ENCODE results near the gene DNTTIP2.
A peak's percentile ranks its signal among the peaks of the same experiment; 100 is the strongest.
"Not testable (repeated sequence)": the region's sequence is repeated elsewhere in the genome, so short reads cannot be mapped to it uniquely, and the experiment has no call there.

DNTTIP2 gene

GRCh38 chr1:93878889-93879586 is at the start of gene DNTTIP2:
Gene DNTTIP2 (minus strand): TSS chr1:93879206. CDS start chr1:93879148, 58 bp downstream.
- H3K4me3 ChIP-seq (ENCODE audit: low read depth, low read length), result peak within 1 kb of the TSS; percentile 94
- ChIA-PET POLR2A (interaction anchor here (0.6 to 1.2 kb wide), 4 partner anchors 12 to 587 kb away, joined by 3 to 4 read pairs (median 4); no protein-coding TSS in a partner anchor), CTCF (interaction anchor here (0.7 to 2.8 kb wide), 9 partner anchors 28 to 1020 kb away, joined by 3 to 16 read pairs (median 4); partner anchors contain the start of gene GCLM)
- TF ChIP-seq CTCF (IDR thresholded peaks at IDR 0.05; ENCODE audit: insufficient read depth, low read length, missing control alignments), result no peak
- DNase-seq (ENCODE audit: low read depth, low spot score), result peak; percentile 46

GRCh38 chr1:93925206-93925605 is 46.2 kb upstream of the DNTTIP2 start:
- TF ChIP-seq CTCF (IDR thresholded peaks at IDR 0.05; ENCODE audit: insufficient read depth, low read length, missing control alignments), result no peak
- ChIA-PET POLR2A (no interaction called here), CTCF (interaction anchor here (1.1 to 6.7 kb wide), 2 partner anchors 16 to 100 kb away, joined by 4 to 49 read pairs; partner anchors contain the start of gene GCLM)
- H3K4me3 ChIP-seq (ENCODE audit: low read depth, low read length), result no peak overlapping the region
- DNase-seq (ENCODE audit: low read depth, low spot score), result no peak

- TF ChIP-seq CTCF (IDR thresholded peaks at IDR 0.05; ENCODE audit: insufficient read depth, low read length, missing control alignments), result no peak
- H3K4me3 ChIP-seq (ENCODE audit: low read depth, low read length), result no peak overlapping the region
- POLR2A ChIA-PET, result no interaction called here
- no peak for DNase-seq (ENCODE audit: low read depth, low spot score)
- CTCF ChIA-PET, result interaction anchor here (1.6 to 2.5 kb wide), 2 partner anchors 10 to 416 kb away, joined by 3 to 17 read pairs; partner anchors contain the start of gene GCLM
Observed at GRCh38 chr1:93919780-93920179, 40.8 kb upstream of the DNTTIP2 start.

- POLR2A ChIA-PET, result no interaction called here
- no peak overlapping the region for H3K4me3 ChIP-seq (ENCODE audit: low read depth, low read length)
- CTCF ChIA-PET, result no interaction called here
- TF ChIP-seq CTCF (IDR thresholded peaks at IDR 0.05; ENCODE audit: insufficient read depth, low read length, missing control alignments), result no peak
- no peak for DNase-seq (ENCODE audit: low read depth, low spot score)
Observed at GRCh38 chr1:93917302-93917701, 38.3 kb upstream of the DNTTIP2 start.

GRCh38 chr1:93910880-93911279 is 31.9 kb upstream of the DNTTIP2 start:
- DNase-seq (ENCODE audit: low read depth, low spot score); H3K4me3 ChIP-seq (ENCODE audit: low read depth, low read length); POLR2A ChIA-PET: not testable (repeated sequence)
- CTCF ChIA-PET, result interaction anchor here (0.9 to 2.6 kb wide), 10 partner anchors 10 to 534 kb away, joined by 3 to 20 read pairs (median 13); partner anchors contain the start of gene DNTTIP2

- no peak for TF ChIP-seq CTCF (IDR thresholded peaks at IDR 0.05; ENCODE audit: insufficient read depth, low read length, missing control alignments)
- H3K4me3 ChIP-seq (ENCODE audit: low read depth, low read length), result no peak overlapping the region
- ChIA-PET POLR2A (no interaction called here), CTCF (interaction anchor here (0.7 to 2.6 kb wide), 37 partner anchors 9 to 535 kb away, joined by 3 to 49 read pairs (median 5); partner anchors contain the start of gene DNTTIP2)
- DNase-seq (ENCODE audit: low read depth, low spot score), result no peak
Observed at GRCh38 chr1:93910305-93910704, 31.3 kb upstream of the DNTTIP2 start.

Measured in AG04449 (cell line).